Measurements from ENCODE around the gene PTPRA.
"Not testable (repeated sequence)": the region's sequence is repeated elsewhere in the genome, so short reads cannot be mapped to it uniquely, and the experiment has no call there.

The PTPRA gene

GRCh38 chr20:3010985-3011723, 137.9 kb downstream of the PTPRA start:
- peak in 1 of 5 experiments; percentile 81 for DNase-seq

DNA sequence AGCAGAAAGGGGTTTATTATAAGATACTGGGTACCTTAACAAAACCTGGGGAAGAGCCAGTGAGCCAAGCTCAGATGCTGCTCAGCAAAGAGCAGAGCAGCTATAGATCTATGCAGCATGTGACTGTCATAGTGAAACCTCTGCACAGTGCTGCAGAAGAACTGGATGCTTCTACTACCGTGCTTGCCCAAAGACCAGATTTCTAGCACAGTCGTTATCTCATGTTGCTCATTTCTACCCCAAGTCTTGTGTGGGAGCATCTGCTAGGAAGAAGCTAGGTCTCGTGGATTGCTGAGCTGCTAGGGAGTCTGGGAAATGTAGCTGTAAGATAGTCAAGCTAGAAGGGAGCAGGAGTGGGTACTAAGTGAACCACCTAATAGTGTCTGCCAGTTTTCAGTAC, 138.5 kb downstream of the PTPRA start:
- DNase-seq = peak in 1 of 5 experiments; percentile 92

DNA sequence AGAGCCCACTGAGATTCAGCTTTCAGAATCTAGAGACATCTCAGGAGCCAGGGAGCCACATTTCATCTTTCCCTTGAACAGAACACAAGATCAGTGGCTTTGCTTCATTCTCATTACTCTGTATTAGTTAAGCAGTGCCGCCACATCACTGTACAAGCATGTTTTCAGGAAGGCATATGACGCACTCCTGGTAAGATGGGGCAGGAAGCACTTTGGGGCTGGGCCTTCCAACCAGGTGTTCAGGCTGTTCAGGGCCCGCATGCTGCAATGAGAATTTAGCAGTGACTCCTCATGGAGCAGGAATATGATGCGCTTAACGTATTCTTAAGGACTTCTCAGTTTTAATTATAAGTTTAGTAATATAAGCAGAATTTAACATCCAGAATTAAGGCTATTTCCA, 140.5 kb downstream of the PTPRA start:
- DNase-seq = peak in 1 of 5 experiments; percentile 69

- DNase-seq = peak in 1 of 5 experiments; percentile 37
Observed at GRCh38 chr20:3014179-3014578, 140.9 kb downstream of the PTPRA start.

DNA sequence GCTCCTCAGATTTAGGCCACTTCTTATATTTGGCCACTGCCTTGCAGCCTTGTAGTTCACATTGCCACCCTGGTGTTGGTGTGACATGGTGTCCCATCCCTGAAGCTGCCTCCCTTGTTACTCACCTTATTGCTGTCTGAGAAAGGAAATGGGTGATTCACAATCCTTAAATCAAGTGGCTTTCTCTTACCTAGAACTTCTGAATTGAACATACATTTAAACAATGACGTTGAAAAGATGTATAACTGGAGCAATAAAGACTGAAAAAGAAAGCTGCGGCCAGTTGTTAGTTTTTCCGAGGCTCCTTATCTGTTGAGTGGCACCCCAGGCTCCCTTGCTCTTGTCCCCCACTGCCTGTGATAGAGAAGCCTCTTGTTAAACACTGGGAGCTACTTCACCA, 141.4 kb downstream of the PTPRA start:
- peak in 1 of 5 experiments; percentile 90 for DNase-seq

DNA sequence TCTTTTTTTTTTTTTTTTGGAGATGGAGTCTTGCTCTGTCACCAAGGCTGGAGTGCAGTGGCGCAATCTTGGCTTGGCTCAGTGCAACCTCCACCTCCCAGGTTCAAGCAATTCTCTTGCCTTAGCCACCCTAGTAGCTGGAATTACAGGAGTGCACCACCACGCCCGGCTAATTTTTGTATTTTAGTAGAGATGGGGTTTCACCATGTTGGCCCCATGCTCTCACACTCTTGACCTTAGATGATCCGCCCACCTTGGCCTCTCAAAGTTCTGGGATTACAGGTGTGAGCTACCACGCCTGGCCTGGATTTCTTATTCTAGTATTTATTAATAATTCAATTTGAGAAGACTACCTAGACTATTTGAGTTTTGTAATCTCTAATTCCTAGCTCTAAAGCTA, 142.0 kb downstream of the PTPRA start:
- not testable (repeated sequence) for DNase-seq

DNA sequence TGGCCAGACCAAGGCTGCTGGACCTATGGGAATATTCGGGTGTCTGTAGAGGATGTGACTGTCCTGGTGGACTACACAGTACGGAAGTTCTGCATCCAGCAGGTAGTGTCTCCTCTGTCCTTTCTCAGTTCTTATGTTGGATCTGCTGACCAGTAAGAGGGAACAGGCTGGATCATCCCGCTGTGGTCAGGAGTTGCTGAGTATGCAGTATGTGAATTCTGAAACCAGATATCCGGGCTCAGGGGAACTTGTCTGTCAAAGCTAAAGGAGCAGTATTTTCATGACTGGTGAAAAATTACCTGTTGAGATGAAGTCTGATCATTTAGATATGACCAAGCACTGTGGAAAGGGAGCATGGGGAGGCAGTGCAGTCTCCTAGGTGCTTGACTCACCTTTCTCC, 148.0 kb downstream of the PTPRA start:
- DNase-seq = no peak

DNA sequence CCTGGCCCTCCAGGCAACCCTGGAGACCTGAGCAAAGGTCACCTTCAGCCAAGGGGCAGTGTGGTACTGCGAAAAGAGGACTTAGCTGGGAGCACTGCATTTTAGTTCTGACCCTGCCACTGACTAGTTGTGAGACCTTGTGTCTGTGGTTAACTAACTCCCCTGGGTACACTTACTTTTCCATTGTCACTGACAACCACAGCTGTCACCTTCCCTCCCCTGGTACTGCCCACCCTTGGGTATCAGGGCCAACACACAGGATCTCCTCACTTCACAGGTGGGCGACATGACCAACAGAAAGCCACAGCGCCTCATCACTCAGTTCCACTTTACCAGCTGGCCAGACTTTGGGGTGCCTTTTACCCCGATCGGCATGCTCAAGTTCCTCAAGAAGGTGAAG, 148.5 kb downstream of the PTPRA start:
- DNase-seq = no peak

- DNase-seq = not testable (repeated sequence)
Observed at GRCh38 chr20:3022559-3023490, 149.5 kb downstream of the PTPRA start.

DNA sequence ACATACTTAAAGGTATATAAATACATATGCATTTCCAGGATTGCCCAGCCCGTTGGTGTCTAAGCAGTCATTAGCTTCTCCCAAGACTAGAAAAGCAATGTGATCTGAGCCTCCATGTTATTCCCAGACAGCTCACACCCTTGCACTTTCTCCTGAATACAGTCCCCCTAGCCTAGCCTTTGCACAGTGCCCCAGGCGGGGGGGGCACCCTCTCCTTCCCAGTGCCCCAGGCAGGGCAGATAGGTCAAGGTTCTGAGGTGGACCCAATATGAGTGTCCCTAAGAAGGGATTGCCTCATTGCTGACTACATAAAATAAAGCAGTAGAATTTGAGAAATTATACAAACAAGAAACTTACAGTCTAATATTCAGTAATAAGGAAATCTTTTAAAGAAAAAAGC, 154.7 kb downstream of the PTPRA start:
- DNase-seq = no peak

DNA sequence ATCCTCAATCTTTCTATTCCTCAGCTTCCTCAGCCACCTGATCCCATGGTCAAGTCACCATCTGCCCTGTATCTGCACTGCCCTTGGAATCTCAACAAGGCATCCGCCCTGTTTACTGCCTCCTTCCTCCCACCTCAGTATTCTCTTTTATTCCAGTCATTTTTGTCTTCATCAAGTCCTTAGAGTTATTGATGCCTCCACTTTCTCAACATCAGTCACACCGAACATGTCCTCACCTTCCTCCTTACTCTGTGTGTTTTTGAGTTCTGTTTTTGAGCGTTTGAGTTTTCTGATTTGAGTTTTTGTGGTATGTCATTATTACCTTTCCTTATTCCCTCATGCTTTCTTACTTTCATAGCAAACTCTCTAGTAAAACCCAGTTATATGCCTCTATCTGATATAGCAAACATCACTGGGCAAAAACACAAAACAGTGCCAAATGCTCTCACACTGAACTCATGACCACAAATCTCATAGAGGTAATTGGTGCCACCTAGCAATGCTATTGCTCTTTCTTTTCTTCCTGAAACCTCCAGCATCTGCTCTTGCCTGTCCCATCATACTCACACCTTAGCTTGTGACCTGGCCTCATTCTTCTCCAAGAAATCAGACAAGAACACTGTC, 158.4 kb downstream of the PTPRA start:
- peak in 1 of 5 experiments; percentile 75 for DNase-seq

DNA sequence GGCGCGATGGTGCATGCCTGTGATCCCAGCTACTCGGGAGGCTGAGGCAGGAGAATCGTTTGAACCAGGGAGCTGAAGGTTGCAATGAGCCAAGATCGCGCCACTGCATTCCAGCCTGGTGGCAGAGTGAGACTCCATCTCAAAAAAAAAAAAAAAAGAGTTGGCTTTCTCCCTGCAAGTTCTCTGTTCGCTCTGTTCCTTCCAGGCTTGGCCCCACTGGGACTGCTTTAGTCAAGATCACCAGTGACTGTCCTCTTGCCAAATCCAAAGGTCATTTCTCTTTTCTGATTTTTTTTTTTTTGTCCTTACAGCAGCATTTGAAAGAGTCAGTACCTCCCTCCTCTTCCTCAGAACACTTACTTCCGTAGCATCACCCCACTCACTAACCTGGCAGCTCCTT, 159.3 kb downstream of the PTPRA start:
- DNase-seq = no peak

GRCh38 chr20:3037654-3038053, 164.4 kb downstream of the PTPRA start:
- DNase-seq = no peak

DNA sequence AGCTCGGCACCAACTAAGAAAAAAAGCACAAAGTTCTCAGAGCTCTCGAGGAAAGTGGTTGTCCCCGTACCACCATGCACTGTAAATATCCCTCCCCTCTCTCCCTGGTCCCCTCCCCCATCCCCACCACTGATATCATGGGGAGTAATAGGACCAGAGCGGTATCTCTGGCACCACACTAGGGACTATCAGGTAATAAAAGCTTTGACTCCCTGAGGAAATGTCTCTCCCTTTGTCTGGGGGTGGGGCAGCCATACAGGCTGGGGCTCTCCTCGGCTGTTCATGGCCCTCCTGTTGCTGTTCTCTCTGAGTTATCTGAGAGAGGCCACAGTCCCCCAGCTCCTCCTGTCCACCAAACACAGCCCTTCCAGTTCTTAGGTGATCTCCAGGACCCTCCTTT, 165.2 kb downstream of the PTPRA start:
- no peak for DNase-seq

GRCh38 chr20:3039426-3039825, 166.1 kb downstream of the PTPRA start:
- no peak for DNase-seq

GRCh38 chr20:3040086-3040485, 166.8 kb downstream of the PTPRA start:
- no peak for DNase-seq

DNA sequence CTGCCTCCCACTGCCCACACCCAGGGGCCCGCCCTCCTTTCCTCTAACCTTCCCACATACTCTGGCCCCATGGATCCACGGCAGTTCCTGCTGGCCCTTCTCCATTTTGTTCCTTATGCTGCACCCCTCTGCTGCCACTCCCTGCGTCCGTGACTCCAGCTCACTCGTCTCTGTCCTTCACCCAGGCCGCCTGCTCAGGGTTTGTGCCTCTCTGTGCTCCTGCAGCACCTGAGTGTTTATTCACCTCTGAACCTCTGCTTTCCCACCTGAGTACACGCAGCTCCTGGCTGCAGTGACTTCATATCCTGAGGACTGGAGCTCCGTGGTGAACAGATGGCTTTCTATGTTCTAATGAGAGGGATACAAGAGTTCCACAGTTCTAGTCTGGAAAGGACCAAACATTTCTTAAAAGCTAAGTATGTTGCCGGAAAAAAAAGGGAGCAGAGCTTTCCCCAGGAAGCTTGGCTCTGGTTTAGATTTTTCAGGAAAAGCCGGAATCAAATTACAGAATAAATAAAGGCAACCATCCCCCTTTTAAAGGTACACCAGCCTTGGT, 168.7 kb downstream of the PTPRA start:
- no peak for DNase-seq

- DNase-seq = no peak
Observed at GRCh38 chr20:3042625-3043024, 169.3 kb downstream of the PTPRA start.

- no peak for DNase-seq
Observed at GRCh38 chr20:3043322-3043721, 170.0 kb downstream of the PTPRA start, which contains the start of gene GNRH2. Gene GNRH2 (plus strand): TSS chr20:3043622. CDS start chr20:3044415, 793 bp downstream.

- no peak for DNase-seq
Observed at GRCh38 chr20:3044336-3044965, 171.2 kb downstream of the PTPRA start.

DNA sequence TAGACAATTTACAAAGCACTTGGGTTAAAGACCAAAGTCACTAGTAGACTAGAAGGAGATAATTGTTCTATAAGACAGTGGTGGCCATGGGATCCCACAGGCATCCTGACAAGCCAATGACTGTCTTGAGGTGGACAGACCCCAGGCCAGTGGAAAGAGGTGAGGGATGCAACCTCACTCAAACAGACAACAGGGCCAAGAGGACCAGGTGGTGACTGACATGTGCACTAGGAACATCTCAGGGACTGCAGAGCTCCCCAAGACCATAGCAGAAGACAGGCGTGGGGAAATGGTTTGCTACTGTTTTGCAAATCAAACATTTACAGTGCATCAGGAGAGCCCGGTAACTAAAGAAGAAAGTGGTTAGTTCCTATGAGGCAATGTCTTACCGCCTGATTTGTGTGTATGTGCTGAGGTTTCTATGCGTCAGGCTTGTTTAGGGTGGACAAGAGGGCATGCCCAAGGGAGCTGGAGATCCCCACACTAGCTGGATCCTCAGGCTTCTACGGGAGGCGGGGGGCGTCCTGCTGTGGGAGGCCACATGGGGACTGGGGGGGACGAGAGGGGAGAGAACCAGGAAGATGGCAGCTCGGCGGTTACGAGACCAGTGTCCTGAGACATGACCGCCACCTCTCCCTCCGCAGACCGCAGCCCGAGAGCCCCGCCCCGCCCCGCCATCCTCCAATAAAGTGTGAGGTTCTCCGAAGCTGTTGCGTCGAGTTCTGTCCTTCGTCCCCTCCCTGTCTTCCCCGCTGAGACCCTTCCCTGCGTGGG, 171.9 kb downstream of the PTPRA start:
- DNase-seq = peak; percentile 10 to 81 (median 31)

Measured in T-helper 2 cell (primary cell).